Hepatic stellate cell (primary cell): ENCODE measurements around the gene PCNX2.

Experiments used
- DNase-seq: peaks from one replicate; pipeline ENCODE4 v3.0.0; 2011; ENCODE audit warnings: low spot score

PCNX2 gene

DNA sequence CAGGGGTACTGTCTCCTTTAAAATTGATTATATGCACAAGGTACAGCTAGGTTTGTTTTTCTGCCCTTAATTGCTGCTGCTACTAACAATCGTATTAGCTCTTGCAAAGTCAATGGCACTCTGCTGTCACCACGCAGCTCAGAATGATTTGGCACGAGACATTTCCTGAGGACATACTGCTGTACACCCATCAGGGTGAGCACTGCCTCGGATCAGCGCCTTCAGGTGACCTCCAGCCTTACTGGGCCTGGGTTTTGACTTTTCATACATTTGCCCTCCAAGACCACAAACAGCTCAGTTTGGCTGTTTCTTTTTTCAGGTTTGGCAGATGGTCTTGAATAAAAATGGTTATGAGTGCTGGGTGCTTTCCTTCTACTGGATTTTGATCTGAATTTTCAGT is 234.3 kb downstream of the PCNX2 start:
- DNase-seq, result no peak

DNA sequence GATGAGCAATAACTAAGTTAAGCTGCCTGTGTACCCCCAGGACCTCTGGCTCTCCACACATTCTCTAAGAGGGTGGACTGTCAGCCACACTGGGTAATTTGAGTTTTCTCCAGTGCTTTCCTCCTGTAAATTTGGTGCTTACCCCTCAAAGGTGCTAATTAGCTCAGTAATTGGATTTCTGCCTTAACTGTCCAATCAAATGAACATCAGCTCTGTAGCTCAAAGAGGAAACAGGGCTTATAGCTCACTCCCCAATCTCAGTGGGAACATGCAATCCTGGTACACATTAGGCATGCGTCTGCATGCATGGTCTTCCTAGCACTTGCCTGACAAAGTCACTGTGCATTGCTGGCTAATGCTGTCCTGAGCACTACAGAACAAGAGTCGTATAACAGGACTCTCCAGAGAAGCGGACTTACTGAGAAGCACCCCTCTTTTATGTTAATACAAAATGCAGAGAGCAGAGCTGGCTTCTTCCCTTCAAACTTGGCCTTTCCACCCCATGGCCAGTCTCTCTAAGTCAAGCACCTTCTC is 235.0 kb downstream of the PCNX2 start:
- no peak for DNase-seq

DNA sequence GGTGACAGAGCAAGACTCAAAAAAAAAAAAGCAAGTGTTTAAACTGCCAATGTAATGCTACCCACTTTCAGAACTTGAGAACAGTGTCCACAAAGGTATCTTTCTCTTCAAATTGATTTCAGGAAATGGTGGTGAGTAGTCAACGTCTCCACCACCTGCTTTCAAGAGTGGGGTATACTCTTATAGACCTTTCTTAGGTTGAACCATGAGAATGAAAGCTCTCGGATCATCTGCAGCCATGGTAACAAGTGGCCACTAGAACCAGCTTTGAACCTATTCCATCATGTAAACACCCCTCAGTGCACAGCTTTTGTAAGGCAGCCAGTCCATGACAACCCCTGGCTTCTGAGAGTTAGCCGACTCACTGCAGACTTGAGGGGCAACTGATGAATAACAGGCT is 237.7 kb downstream of the PCNX2 start:
- no peak for DNase-seq

DNA sequence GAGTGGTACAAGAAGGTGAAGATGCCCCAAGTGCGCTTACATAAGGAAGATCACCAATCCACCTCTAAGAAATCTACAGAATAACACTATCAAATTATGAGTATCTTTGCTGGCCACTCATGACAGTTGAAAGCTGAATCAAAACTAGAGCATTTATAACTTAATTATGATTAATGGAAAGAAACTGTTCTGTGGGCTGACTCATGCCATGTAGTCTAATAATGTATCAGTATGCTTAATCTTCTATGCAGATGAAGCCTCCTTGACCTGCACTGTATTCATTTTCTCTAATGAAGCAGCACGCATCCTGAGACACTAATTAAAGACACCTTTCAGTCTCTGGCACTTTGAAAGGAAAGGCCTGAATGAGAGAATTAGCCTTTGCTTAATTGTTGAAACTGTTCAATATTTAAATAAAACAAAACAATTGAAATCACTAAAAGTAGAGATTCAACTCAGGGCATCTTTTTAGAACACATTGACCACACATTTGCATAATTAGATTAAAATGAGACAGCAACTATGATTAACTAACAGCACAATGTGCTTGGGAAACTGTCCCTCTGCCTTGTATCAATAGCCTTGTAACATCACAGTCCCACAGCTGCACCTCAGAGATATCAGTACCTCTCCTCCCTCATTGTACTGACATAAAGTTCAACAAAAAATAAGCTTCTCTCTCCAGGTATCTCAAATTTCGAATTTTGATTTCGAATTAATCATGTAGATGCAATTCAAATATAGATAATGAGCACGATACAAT is 239.5 kb downstream of the PCNX2 start:
- no peak for DNase-seq

DNA sequence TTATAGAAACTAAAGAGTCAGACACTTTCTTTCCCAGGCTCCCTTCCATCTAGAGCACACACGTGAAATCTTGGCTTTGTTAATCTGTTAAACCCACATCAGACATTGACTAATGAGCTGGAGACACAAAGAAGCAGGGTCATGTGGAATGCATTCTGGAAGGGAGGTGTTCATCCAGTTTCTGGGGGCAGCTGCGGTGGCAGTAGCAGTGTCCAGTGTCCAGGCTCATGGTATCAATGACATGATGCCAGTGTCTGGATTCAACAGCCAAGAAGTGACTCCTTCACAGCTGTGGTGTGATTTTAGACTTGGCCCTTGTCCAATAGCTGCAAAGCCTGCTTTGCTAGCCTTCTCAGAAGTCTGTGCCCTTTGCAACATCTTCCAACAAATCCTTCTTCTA is 249.9 kb downstream of the PCNX2 start:
- DNase-seq, result no peak

DNA sequence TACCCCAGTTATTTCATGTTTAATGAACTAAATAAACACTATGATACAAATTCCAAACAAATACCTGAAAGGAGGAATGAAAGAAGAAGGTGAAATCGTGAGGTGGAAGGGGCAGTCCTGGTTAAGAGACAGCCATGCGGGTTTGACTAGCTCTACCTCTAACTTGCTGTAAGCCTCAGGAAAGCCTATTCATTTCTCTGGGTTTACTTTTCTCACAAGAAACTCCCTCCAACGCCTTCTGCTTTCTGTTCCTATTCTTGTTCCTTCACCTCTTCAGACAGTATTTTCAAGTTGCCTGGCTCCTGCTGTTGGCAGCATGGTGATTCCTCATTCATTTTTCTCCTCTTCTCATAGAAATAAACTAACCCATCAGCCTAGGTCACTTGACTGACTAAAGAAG is 252.7 kb downstream of the PCNX2 start:
- no peak for DNase-seq

DNA sequence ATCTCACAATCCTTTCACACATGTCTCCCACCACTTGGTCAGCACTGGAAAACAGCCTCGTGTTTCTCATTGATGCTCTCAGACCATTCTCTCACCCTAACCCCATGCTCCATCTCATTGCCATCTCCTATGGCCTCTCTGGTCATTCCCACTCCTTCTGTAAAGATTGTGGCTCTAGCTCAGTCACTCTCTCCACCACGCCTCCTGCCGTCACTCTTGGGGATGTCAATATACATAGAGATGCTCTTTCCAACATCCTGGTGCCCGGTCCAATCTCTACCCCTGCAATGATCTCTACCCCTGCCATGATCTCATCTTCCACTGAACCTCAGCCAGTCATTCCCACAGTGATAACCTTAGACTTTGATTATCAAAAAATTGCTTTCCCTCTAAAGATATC is 255.0 kb downstream of the PCNX2 start:
- no peak for DNase-seq

DNA sequence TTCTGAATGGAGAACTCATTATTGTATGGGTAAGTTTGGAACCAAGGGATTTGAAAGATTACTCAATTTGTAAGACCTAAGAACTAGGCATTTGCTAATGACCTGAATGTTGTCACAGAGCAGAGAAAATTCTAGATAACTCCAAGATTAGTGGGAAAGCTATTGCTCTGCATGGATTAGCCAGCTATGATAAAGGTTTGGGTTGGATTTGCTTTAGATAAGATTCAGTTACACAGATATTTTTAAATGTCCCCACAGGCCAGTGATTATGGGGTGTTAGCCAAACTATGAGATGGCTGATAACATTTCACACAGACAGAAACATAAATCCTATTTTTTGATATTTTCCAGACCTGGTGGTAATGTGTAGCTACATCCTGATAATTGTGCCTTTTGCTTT is 256.9 kb downstream of the PCNX2 start:
- DNase-seq, result no peak

DNA sequence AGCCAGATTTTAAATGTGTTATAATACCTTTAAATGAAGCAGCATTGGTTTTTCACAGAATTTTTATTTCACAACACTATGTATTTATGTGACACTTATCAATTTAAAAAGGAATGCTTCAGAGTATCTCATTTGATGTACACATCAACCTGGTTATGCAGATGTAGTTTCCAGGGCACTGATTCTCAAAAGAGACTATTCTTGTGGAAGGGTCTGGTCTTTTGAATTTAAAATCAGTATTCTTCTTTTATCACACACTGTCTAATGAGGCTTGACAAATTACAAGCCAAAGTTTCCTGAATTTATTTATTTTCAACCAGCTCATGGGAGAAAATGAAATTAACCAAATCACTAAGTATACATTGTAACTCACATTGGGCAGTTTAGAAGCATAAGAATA is 257.7 kb downstream of the PCNX2 start:
- no peak for DNase-seq

DNA sequence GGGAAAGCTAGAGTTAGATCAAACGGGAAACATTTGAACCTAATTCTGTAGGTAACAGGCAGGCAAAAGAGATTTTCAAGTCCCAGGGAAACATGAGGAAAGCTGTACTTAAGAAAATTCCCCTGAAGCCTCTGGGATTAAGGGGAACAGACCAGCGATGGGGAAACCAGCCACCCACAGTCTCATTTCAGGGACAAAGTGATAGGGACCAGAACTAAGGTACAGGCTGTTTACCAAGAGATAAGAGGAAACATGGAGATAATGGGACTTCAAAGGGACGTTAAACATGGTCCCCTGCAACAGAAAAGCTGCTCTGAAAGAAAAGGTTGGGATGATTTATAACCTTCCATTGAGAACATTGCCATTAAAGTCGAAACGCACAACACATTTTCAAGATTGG is 260.7 kb downstream of the PCNX2 start:
- no peak for DNase-seq

DNA sequence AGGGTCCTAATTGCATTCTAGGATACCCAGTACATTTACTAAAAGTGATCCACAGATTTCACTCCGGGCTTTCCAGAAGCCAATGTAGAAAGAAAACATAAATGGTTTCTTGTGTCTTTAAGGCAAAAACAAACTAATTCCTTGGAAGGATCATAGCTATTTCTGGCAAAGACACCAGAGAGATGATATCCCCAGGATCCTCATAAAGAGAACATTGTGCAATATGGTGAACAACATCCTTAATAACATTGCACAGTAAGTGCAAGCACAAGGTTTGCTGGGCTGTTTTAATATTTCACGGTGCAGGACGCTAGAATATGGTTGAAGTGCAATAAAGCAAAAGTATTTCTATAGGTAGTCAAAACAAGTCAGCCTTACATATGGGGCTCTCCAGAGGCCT is 262.2 kb downstream of the PCNX2 start:
- no peak for DNase-seq

DNA sequence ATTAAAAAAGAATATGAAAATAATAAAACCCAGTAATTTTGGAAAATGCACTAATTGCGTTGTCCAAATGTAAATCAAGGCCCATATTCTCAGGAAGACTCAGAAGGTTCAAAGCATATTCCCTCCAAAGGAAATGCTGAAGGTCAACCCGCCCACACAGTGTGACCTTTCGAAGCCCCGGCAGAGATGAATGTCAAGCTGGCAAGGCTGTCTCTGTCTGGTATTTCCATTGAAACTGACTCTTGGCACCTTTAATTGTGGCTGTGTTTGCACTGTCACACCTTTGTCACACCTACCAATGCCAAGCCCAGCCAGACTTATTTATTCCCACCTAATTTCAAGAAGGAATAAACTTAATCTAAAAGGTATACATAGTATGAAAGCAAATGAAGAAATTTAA is 262.6 kb downstream of the PCNX2 start:
- no peak for DNase-seq

DNA sequence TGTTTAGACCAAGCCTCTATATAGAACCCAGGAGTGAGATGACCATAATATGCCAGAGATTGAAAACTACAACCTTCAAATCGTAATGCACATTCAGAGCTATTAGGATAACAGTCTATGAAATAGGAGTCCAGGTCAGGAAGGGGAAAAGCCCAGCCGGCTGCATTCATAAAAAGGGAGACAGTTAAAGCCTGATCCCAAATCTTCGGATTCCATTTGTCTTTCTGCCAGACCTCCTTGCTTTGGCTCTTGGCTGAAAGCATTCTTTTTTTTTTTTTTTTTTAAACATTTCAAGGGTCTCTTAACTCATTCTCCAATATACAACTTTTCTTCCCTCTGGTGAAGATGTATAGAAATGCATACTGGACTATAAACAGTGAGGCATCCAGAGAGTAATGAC is 264.0 kb downstream of the PCNX2 start:
- DNase-seq, result no peak

DNA sequence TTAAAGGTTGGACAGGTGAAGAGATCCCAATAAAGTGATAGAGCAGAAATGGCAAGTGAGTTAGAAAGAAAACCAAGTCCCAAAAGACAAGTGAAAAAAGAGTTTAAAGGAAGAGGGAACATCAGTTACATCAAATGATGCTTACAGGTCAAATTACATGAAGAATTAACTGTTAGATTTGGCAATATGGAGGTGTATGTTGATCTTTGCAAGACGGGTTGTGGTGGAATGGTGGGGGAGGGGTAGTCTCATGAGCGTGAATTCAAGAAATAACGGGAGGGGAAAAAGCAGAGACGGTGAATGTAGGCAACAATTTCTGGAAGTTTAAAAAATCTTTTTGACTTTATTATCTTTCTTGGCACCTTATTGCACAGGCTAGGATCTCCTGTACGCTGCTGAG is 268.5 kb downstream of the PCNX2 start:
- DNase-seq, result no peak

DNA sequence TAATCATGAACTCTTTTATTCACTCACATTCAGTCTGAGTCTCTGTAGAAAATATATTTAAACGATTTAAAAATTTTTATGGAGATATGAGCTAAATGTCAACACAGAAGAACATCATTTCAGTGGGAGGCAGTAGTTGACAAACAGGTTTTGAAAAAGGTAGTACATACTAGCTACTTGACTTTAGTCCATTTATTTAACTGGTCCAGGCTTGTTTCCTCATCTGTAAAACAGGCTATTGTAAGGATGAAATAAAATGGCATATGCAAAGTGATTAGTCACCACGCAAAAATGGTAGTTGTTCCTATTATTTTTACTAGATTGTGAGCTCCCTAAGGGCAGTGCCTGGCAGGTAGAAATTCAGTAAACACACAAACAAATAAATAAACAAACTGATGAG is 270.0 kb downstream of the PCNX2 start:
- DNase-seq, result no peak

DNA sequence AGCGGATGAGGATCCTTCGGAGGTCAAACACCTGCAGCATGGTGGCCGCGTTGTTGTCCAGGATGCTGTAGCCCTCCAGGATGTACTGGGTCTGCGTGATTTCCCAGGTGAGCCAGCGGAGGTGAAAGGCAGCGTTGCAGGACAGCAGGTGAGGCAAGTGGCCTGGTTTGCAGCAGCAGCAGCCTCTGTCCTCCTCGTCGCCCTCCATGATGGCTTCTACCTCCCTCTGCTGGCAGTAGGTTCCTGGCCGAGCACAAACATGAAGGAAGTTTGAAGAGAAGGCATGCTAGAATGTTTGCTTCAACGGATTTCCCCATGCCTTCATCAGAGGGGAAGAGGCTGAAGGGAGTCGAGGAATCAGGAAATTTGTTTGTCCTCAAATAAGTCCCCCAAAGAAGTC is 270.4 kb downstream of the PCNX2 start:
- no peak for DNase-seq

DNA sequence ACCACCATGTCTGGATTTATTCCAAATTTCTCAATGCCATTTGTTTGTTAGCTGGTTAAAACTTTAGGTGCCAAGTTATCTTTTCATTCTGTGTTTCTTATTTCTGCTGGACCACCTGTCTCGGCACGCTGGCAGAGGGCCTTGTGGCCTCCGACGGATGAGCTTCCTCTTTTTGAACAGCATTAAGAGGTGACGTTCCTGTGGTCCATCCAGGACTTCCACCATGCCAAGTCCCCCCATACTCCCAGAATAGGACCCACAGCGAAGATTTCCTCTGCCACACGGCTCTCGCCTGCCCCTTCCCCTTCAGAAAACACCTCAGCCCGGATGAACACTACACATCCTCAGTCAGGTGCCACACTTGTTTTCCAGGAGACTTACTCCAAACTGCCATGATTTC is 271.3 kb downstream of the PCNX2 start:
- no peak for DNase-seq

DNA sequence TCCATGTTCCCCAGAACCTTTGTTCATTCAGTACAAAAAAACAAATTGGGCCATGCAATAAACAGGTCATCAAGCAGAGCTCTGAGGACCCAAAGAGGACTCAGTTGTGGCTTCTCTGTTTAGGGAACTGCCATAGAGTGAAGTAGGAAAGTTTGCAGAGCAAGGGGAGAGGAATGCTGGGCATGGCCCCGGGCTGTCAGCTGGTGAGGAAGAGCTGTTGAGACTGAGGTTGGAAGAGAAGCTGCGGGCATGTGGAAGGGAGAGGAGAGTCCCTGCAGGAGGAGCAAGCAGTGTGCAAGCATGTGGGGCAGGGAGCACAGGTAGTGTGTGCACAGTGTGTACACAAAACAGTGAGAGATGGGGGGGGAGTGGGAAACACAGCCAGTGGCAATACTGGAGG is 273.3 kb downstream of the PCNX2 start:
- no peak for DNase-seq

DNA sequence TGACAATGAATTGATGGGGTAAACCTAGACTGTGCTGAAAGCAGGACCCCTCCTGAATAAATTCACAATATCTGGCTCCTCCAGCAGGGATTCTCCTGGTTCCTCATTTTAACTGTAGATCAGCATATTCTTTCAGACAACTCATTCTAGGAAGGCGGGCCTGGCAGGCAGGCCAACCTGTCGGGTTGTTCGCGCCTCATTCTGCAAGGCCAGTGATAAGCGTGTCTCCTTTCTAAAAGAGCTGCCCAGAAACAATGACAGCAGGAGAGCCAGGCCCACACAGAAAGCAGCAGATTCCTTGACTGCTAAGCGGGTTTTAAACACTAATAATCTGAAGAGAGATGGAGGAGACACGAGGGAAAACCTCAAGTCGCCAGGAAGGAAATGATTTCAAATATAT is 275.1 kb downstream of the PCNX2 start:
- no peak for DNase-seq

DNA sequence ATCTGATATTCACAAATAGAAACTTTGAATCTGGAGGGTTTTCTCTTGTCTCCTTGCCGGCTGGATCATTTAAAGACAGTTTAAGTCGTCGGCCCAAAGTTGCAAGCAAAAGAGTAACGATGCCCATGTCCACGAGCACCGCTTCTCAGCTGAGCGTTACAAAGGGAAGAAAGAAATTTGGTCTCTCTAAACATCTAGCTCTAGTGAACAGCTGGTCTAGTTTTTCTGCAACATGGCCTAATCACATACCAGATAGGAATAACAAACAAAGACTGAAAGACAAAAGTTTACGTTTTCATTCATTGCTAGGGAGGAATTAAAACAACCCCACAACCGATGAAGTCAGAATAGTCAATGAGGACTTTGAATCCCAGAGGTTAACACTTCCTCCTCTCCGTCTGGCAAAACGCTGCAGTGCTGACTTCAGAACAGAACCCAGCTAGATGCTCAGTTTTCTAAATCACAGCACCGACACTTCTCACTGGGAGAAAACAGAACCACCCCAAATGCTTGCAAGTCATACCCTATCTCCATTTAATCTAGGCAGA is 275.7 kb downstream of the PCNX2 start:
- DNase-seq, result no peak

DNA sequence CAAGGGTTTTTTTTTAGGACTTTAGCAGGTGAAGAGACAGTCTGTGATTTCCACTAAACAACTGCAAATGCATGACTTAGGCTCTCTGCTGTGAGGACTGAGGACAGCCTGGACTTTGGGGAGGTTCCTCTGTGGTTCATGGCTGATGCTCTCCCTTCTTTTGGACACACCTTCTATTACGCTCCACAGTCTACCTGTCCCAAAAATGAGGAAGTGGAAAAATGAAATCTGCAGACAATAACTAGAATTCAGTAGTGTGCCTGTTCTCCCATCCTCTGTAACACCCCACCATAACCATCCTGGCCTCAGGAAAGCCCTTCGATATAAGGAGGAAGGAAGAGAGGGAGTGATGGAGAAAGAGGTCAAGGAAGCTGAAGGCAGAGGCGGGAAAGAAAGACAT is 276.4 kb downstream of the PCNX2 start:
- DNase-seq, result no peak

DNA sequence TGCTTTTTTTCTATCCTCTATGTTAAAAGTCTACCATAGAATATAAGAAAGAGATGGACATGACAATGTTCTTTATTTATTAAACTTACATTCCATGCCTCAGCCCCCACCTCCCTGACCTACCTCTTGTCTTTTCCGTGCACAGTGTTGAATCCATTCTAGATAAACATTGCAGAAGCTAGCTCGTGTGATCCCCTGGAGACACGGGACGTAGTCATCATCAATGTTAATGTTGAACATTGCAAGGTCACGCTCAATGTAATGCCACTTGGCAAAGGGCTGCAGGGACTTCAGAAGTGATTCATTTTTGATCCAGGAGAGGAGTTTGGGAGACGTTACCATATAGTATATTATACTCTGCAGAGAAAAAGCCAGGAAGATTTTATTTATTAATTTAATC is 278.7 kb downstream of the PCNX2 start:
- no peak for DNase-seq

DNA sequence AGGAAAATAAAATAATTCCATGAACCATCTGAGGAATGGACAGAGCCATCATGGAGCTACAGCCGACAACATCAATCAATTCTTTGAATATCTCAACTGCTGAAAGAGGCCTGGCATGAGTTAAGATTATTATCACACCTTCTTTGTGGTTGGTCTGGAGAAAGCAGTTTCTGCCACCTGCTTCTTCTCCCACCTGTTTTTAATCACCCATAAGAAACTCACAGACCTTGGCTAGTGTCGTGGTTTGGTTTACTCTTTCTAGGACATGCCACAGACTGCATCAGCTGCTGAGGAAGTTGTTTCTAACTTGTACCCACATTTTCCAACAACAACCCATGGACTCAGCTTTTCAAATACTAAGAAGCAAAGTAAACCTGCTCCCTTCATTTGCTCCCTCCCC is 279.6 kb downstream of the PCNX2 start:
- no peak for DNase-seq

DNA sequence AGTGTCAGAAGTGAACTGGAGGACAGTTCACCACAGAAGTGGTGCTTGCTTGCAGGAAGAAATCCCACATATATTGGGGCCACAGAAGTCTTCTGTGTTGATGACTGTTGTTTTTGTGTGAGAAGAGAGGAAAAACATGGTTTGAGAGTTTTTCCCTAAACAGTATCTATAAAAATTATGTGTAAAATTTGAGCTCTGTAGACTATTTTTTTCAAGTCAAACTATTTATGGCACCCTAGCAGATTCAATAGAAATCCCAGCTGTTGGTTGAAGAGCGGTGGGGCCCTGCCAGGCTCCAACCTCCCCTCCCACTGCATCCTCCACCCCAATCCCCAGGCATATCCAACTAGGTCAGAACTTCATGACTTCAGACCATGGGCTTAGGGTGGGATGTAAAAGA is 283.5 kb downstream of the PCNX2 start:
- no peak for DNase-seq
